Gastrocnemius medialis (tissue), 4 donors: ENCODE measurements around the gene SUFU.

Experiments used
- CTCF ChIP-seq, 5 experiments: fragments of 450-650 bp in 3 of 5; fragments of 200-600 bp in 2 of 5; sonication (generic) in 2 of 5; IDR thresholded peaks in 4 of 5; conservative IDR thresholded peaks in 1 of 5; 1 replicate in 4 of 5; 2 replicates in 1 of 5; pipeline ENCODE4 v1.5.1; 2016 to 2019; ENCODE audit warnings: antibody characterized with exemption in 5 of 5, mild to moderate bottlenecking in 3 of 5, moderate library complexity in 3 of 5
- POLR2A ChIP-seq, 2 donors: fragments of 450-650 bp; IDR thresholded peaks; one replicate each; pipeline ENCODE4 v1.6.1; 2017; ENCODE audit warnings: antibody characterized with exemption in 2 of 2, mild to moderate bottlenecking in 2 of 2, moderate library complexity in 2 of 2

GRCh38 chr10:102676534-102677315 is 173.0 kb downstream of the SUFU start:
- TF ChIP-seq CTCF (IDR thresholded peaks at IDR 0.05 in 4 of 5, conservative IDR thresholded peaks at IDR 0.05 in 1 of 5) (no peak), POLR2A (IDR thresholded peaks at IDR 0.05) (no peak)
